ENCODE results near the gene TUBB8. TPM values are rescaled to one million over a fixed set of nuclear protein-coding genes. Genes with fewer than 3 reads are reported as not detected.
A peak's percentile ranks its signal among the peaks of the same experiment; 100 is the strongest.
"Not testable (repeated sequence)": the region's sequence is repeated elsewhere in the genome, so short reads cannot be mapped to it uniquely, and the experiment has no call there.

TUBB8 gene
- polyA plus RNA-seq, 1 donor, result 0.81 TPM

- H3K27ac ChIP-seq (ENCODE audit: low read length), result no peak overlapping the region
- DNase-seq, result peak; percentile 88 to 92
Observed at GRCh38 chr10:87177-88080, 38.3 kb upstream of the TUBB8 start.

GRCh38 chr10:86031-86430, 36.9 kb upstream of the TUBB8 start:
- Histone ChIP-seq H3K36me3 (ENCODE audit: control insufficient read depth, insufficient read depth, low read length) (no peaks in the 10 kb centered on the region), H3K9me3 (ENCODE audit: control insufficient read depth, low read depth, low read length) (no peaks in the 10 kb centered on the region), H3K27me3 (ENCODE audit: control insufficient read depth, insufficient read depth, low read length) (no peaks in the 10 kb centered on the region), H3K4me1 (ENCODE audit: control insufficient read depth, insufficient read depth, low read length) (peaks cover 10% of the 10 kb centered on the region), H3K4me3 (ENCODE audit: low read length) (no peak overlapping the region), H3K27ac (ENCODE audit: low read length) (no peak overlapping the region)
- DNase-seq, result no peak
- WGBS (ENCODE audit: insufficient coverage, low lambda C conversion rate), result no CpG with 5 or more reads among the region's 10 CpGs

More at GRCh38 chr10:87177-88080, 38.3 kb upstream of the TUBB8 start:
- no peak overlapping the region for H3K4me3 ChIP-seq (ENCODE audit: low read length)
- no peaks in the 10 kb centered on the region for H3K36me3 ChIP-seq (ENCODE audit: control insufficient read depth, insufficient read depth, low read length)
- no peaks in the 10 kb centered on the region for H3K27me3 ChIP-seq (ENCODE audit: control insufficient read depth, insufficient read depth, low read length)
- no peaks in the 10 kb centered on the region for H3K9me3 ChIP-seq (ENCODE audit: control insufficient read depth, low read depth, low read length)
- peaks cover 10% of the 10 kb centered on the region for H3K4me1 ChIP-seq (ENCODE audit: control insufficient read depth, insufficient read depth, low read length)
- no CpG with 5 or more reads among the region's 19 CpGs for WGBS (ENCODE audit: insufficient coverage, low lambda C conversion rate)

- no peaks in the 10 kb centered on the region for H3K9me3 ChIP-seq (ENCODE audit: control insufficient read depth, low read depth, low read length)
- H3K4me3 ChIP-seq (ENCODE audit: low read length), result no peak overlapping the region
- peaks cover 10% of the 10 kb centered on the region for H3K4me1 ChIP-seq (ENCODE audit: control insufficient read depth, insufficient read depth, low read length)
- H3K27me3 ChIP-seq (ENCODE audit: control insufficient read depth, insufficient read depth, low read length), result no peaks in the 10 kb centered on the region
- no peak overlapping the region for H3K27ac ChIP-seq (ENCODE audit: low read length)
- WGBS (ENCODE audit: insufficient coverage, low lambda C conversion rate), result no CpG with 5 or more reads among the region's 8 CpGs
- DNase-seq, result no peak
- no peaks in the 10 kb centered on the region for H3K36me3 ChIP-seq (ENCODE audit: control insufficient read depth, insufficient read depth, low read length)
Observed at GRCh38 chr10:85044-85443, 35.9 kb upstream of the TUBB8 start.

GRCh38 chr10:83930-84530, 34.9 kb upstream of the TUBB8 start:
- peaks cover under 1% of the 10 kb centered on the region for H3K27me3 ChIP-seq (ENCODE audit: control insufficient read depth, insufficient read depth, low read length)
- H3K36me3 ChIP-seq (ENCODE audit: control insufficient read depth, insufficient read depth, low read length), result no peaks in the 10 kb centered on the region
- DNase-seq, result no peak
- H3K9me3 ChIP-seq (ENCODE audit: control insufficient read depth, low read depth, low read length), result no peaks in the 10 kb centered on the region
- no CpG with 5 or more reads among the region's 9 CpGs for WGBS (ENCODE audit: insufficient coverage, low lambda C conversion rate)
- H3K4me1 ChIP-seq (ENCODE audit: control insufficient read depth, insufficient read depth, low read length), result peaks cover 10% of the 10 kb centered on the region
- H3K27ac ChIP-seq (ENCODE audit: low read length), result no peak overlapping the region
- H3K4me3 ChIP-seq (ENCODE audit: low read length), result no peak overlapping the region

- peaks cover 10% of the 10 kb centered on the region for H3K27me3 ChIP-seq (ENCODE audit: control insufficient read depth, insufficient read depth, low read length)
Observed at GRCh38 chr10:80477-81105, 31.5 kb upstream of the TUBB8 start.

GRCh38 chr10:79532-80215, 30.6 kb upstream of the TUBB8 start:
- WGBS (ENCODE audit: insufficient coverage, low lambda C conversion rate), result no CpG with 5 or more reads among the region's 4 CpGs
- Histone ChIP-seq H3K27ac (ENCODE audit: low read length) (no peak overlapping the region), H3K36me3 (ENCODE audit: control insufficient read depth, insufficient read depth, low read length) (no peaks in the 10 kb centered on the region), H3K9me3 (ENCODE audit: control insufficient read depth, low read depth, low read length) (no peaks in the 10 kb centered on the region), H3K4me3 (ENCODE audit: low read length) (no peak overlapping the region), H3K27me3 (ENCODE audit: control insufficient read depth, insufficient read depth, low read length) (peaks cover 10% of the 10 kb centered on the region), H3K4me1 (ENCODE audit: control insufficient read depth, insufficient read depth, low read length) (no peaks in the 10 kb centered on the region)
- DNase-seq, result no peak

More at GRCh38 chr10:80477-81105, 31.5 kb upstream of the TUBB8 start:
- DNase-seq, result no peak
- H3K36me3 ChIP-seq (ENCODE audit: control insufficient read depth, insufficient read depth, low read length), result no peaks in the 10 kb centered on the region
- H3K27ac ChIP-seq (ENCODE audit: low read length), result no peak overlapping the region
- H3K9me3 ChIP-seq (ENCODE audit: control insufficient read depth, low read depth, low read length), result no peaks in the 10 kb centered on the region
- no peak overlapping the region for H3K4me3 ChIP-seq (ENCODE audit: low read length)
- whole genome bisulfite sequencing (ENCODE audit: insufficient coverage, low lambda C conversion rate), result no CpG with 5 or more reads among the region's 7 CpGs
- H3K4me1 ChIP-seq (ENCODE audit: control insufficient read depth, insufficient read depth, low read length), result no peaks in the 10 kb centered on the region

- no peaks in the 10 kb centered on the region for H3K4me1 ChIP-seq (ENCODE audit: control insufficient read depth, insufficient read depth, low read length)
- H3K4me3 ChIP-seq (ENCODE audit: low read length), result no peak overlapping the region
- no peak overlapping the region for H3K27ac ChIP-seq (ENCODE audit: low read length)
- no CpG with 5 or more reads among the region's 12 CpGs for WGBS (ENCODE audit: insufficient coverage, low lambda C conversion rate)
- no peaks in the 10 kb centered on the region for H3K9me3 ChIP-seq (ENCODE audit: control insufficient read depth, low read depth, low read length)
- no peak for DNase-seq
- H3K27me3 ChIP-seq (ENCODE audit: control insufficient read depth, insufficient read depth, low read length), result peaks cover 15% of the 10 kb centered on the region
- no peaks in the 10 kb centered on the region for H3K36me3 ChIP-seq (ENCODE audit: control insufficient read depth, insufficient read depth, low read length)
Observed at GRCh38 chr10:78556-78955, 29.5 kb upstream of the TUBB8 start.

- 75% methylated on average over 7 of the region's 17 CpGs for WGBS (ENCODE audit: insufficient coverage, low lambda C conversion rate)
- not testable (repeated sequence) for H3K9me3 ChIP-seq (ENCODE audit: control insufficient read depth, low read depth, low read length); H3K27ac ChIP-seq (ENCODE audit: low read length); DNase-seq; H3K4me1 ChIP-seq (ENCODE audit: control insufficient read depth, insufficient read depth, low read length); H3K36me3 ChIP-seq (ENCODE audit: control insufficient read depth, insufficient read depth, low read length)
- Histone ChIP-seq H3K4me3 (ENCODE audit: low read length) (peak overlapping the region; percentile 48), H3K27me3 (ENCODE audit: control insufficient read depth, insufficient read depth, low read length) (peaks cover 15% of the 10 kb centered on the region)
Observed at GRCh38 chr10:74266-74621, 25.1 kb upstream of the TUBB8 start.

GRCh38 chr10:73543-74265, 24.6 kb upstream of the TUBB8 start:
- DNase-seq, result peak in 1 of 2 donors; percentile 57
- Histone ChIP-seq H3K4me3 (ENCODE audit: low read length) (peak overlapping the region; percentile 48), H3K27me3 (ENCODE audit: control insufficient read depth, insufficient read depth, low read length) (peaks cover 13% of the 10 kb centered on the region)
- H3K27ac ChIP-seq (ENCODE audit: low read length); H3K36me3 ChIP-seq (ENCODE audit: control insufficient read depth, insufficient read depth, low read length); H3K4me1 ChIP-seq (ENCODE audit: control insufficient read depth, insufficient read depth, low read length); H3K9me3 ChIP-seq (ENCODE audit: control insufficient read depth, low read depth, low read length): not testable (repeated sequence)
- WGBS (ENCODE audit: insufficient coverage, low lambda C conversion rate), result no CpG with 5 or more reads among the region's 65 CpGs

- H3K4me3 ChIP-seq (ENCODE audit: low read length); H3K36me3 ChIP-seq (ENCODE audit: control insufficient read depth, insufficient read depth, low read length); H3K27ac ChIP-seq (ENCODE audit: low read length); H3K9me3 ChIP-seq (ENCODE audit: control insufficient read depth, low read depth, low read length); DNase-seq; H3K27me3 ChIP-seq (ENCODE audit: control insufficient read depth, insufficient read depth, low read length); H3K4me1 ChIP-seq (ENCODE audit: control insufficient read depth, insufficient read depth, low read length): not testable (repeated sequence)
- WGBS (ENCODE audit: insufficient coverage, low lambda C conversion rate), result no CpG with 5 or more reads among the region's 5 CpGs
Observed at GRCh38 chr10:68156-68555, 19.1 kb upstream of the TUBB8 start.

All from large intestine (tissue), 3 donors.